ENCODE data around the gene RGS16.

Gene RGS16

GRCh38 chr1:182603646-182604174 lies 479 bp downstream of the RGS16 start:
- Histone ChIP-seq H3K27ac (ENCODE audit: low read depth, low read length) (no peak overlapping the region), H3K9ac (ENCODE audit: low read depth, low read length) (peak overlapping the region; percentile 62), H3K36me3 (ENCODE audit: control insufficient read depth, insufficient read depth, low read length) (peaks cover 24% of the 10 kb centered on the region), H3K4me1 (ENCODE audit: control insufficient read depth, insufficient read depth, low read length) (peaks cover 27% of the 10 kb centered on the region), H3K27me3 (ENCODE audit: control insufficient read depth, insufficient read depth, low read length) (peaks cover 46% of the 10 kb centered on the region), H3K9me3 (ENCODE audit: control insufficient read depth, insufficient read depth, low read length) (no peaks in the 10 kb centered on the region), H3K4me3 (ENCODE audit: low read depth, low read length) (peak overlapping the region; percentile 65)

GRCh38 chr1:182602935-182603645 lies 1.1 kb downstream of the RGS16 start:
- Histone ChIP-seq H3K4me3 (ENCODE audit: low read depth, low read length) (peak overlapping the region; percentile 65), H3K9me3 (ENCODE audit: control insufficient read depth, insufficient read depth, low read length) (no peaks in the 10 kb centered on the region), H3K9ac (ENCODE audit: low read depth, low read length) (peak overlapping the region; percentile 62; the same call in 1 of the 2 replicates), H3K36me3 (ENCODE audit: control insufficient read depth, insufficient read depth, low read length) (peaks cover 24% of the 10 kb centered on the region), H3K27ac (ENCODE audit: low read depth, low read length) (no peak overlapping the region), H3K4me1 (ENCODE audit: control insufficient read depth, insufficient read depth, low read length) (peaks cover 27% of the 10 kb centered on the region), H3K27me3 (ENCODE audit: control insufficient read depth, insufficient read depth, low read length) (peaks cover 41% of the 10 kb centered on the region)

- Histone ChIP-seq H3K4me1 (ENCODE audit: control insufficient read depth, insufficient read depth, low read length) (peaks cover 27% of the 10 kb centered on the region), H3K4me3 (ENCODE audit: low read depth, low read length) (no peak overlapping the region), H3K36me3 (ENCODE audit: control insufficient read depth, insufficient read depth, low read length) (peaks cover 24% of the 10 kb centered on the region), H3K9me3 (ENCODE audit: control insufficient read depth, insufficient read depth, low read length) (no peaks in the 10 kb centered on the region), H3K27me3 (ENCODE audit: control insufficient read depth, insufficient read depth, low read length) (peaks cover 36% of the 10 kb centered on the region), H3K27ac (ENCODE audit: low read depth, low read length) (peak overlapping the region; percentile 39), H3K9ac (ENCODE audit: low read depth, low read length) (no peak overlapping the region)
These were observed 2.3 kb downstream of the RGS16 start for GRCh38 chr1:182601913-182602312.

- Histone ChIP-seq H3K27ac (ENCODE audit: low read depth, low read length) (peak overlapping the region; percentile 39), H3K9me3 (ENCODE audit: control insufficient read depth, insufficient read depth, low read length) (no peaks in the 10 kb centered on the region), H3K4me3 (ENCODE audit: low read depth, low read length) (no peak overlapping the region), H3K36me3 (ENCODE audit: control insufficient read depth, insufficient read depth, low read length) (peaks cover 24% of the 10 kb centered on the region), H3K9ac (ENCODE audit: low read depth, low read length) (no peak overlapping the region), H3K27me3 (ENCODE audit: control insufficient read depth, insufficient read depth, low read length) (peaks cover 32% of the 10 kb centered on the region), H3K4me1 (ENCODE audit: control insufficient read depth, insufficient read depth, low read length) (peaks cover 27% of the 10 kb centered on the region)
These were observed 2.8 kb downstream of the RGS16 start for GRCh38 chr1:182601416-182601786.

GRCh38 chr1:182600745-182601415 lies 3.3 kb downstream of the RGS16 start:
- H3K9ac ChIP-seq (ENCODE audit: low read depth, low read length) = no peak overlapping the region
- H3K9me3 ChIP-seq (ENCODE audit: control insufficient read depth, insufficient read depth, low read length) = no peaks in the 10 kb centered on the region
- H3K27me3 ChIP-seq (ENCODE audit: control insufficient read depth, insufficient read depth, low read length) = peaks cover 29% of the 10 kb centered on the region
- H3K27ac ChIP-seq (ENCODE audit: low read depth, low read length) = no peak overlapping the region
- H3K36me3 ChIP-seq (ENCODE audit: control insufficient read depth, insufficient read depth, low read length) = peaks cover 24% of the 10 kb centered on the region
- peaks cover 27% of the 10 kb centered on the region for H3K4me1 ChIP-seq (ENCODE audit: control insufficient read depth, insufficient read depth, low read length)
- no peak overlapping the region for H3K4me3 ChIP-seq (ENCODE audit: low read depth, low read length)

- Histone ChIP-seq H3K27me3 (ENCODE audit: control insufficient read depth, insufficient read depth, low read length) (peaks cover 22% of the 10 kb centered on the region), H3K9me3 (ENCODE audit: control insufficient read depth, insufficient read depth, low read length) (no peaks in the 10 kb centered on the region), H3K36me3 (ENCODE audit: control insufficient read depth, insufficient read depth, low read length) (peaks cover 24% of the 10 kb centered on the region), H3K4me3 (ENCODE audit: low read depth, low read length) (no peak overlapping the region), H3K27ac (ENCODE audit: low read depth, low read length) (no peak overlapping the region), H3K4me1 (ENCODE audit: control insufficient read depth, insufficient read depth, low read length) (peaks cover 27% of the 10 kb centered on the region), H3K9ac (ENCODE audit: low read depth, low read length) (no peak overlapping the region)
These were observed 4.0 kb downstream of the RGS16 start for GRCh38 chr1:182600036-182600713.

GRCh38 chr1:182599339-182599738 lies 4.8 kb downstream of the RGS16 start:
- H3K27ac ChIP-seq (ENCODE audit: low read depth, low read length) = no peak overlapping the region
- no peak overlapping the region for H3K4me3 ChIP-seq (ENCODE audit: low read depth, low read length)
- no peak overlapping the region for H3K9ac ChIP-seq (ENCODE audit: low read depth, low read length)
- peaks cover 27% of the 10 kb centered on the region for H3K4me1 ChIP-seq (ENCODE audit: control insufficient read depth, insufficient read depth, low read length)
- no peaks in the 10 kb centered on the region for H3K9me3 ChIP-seq (ENCODE audit: control insufficient read depth, insufficient read depth, low read length)
- peaks cover 14% of the 10 kb centered on the region for H3K27me3 ChIP-seq (ENCODE audit: control insufficient read depth, insufficient read depth, low read length)
- H3K36me3 ChIP-seq (ENCODE audit: control insufficient read depth, insufficient read depth, low read length) = peaks cover 24% of the 10 kb centered on the region

GRCh38 chr1:182598296-182598695 lies 5.9 kb downstream of the RGS16 start:
- H3K27ac ChIP-seq (ENCODE audit: low read depth, low read length) = no peak overlapping the region
- peaks cover 5% of the 10 kb centered on the region for H3K27me3 ChIP-seq (ENCODE audit: control insufficient read depth, insufficient read depth, low read length)
- no peaks in the 10 kb centered on the region for H3K9me3 ChIP-seq (ENCODE audit: control insufficient read depth, insufficient read depth, low read length)
- H3K4me1 ChIP-seq (ENCODE audit: control insufficient read depth, insufficient read depth, low read length) = peaks cover 19% of the 10 kb centered on the region
- no peak overlapping the region for H3K4me3 ChIP-seq (ENCODE audit: low read depth, low read length)
- peaks cover 24% of the 10 kb centered on the region for H3K36me3 ChIP-seq (ENCODE audit: control insufficient read depth, insufficient read depth, low read length)
- H3K9ac ChIP-seq (ENCODE audit: low read depth, low read length) = no peak overlapping the region

GRCh38 chr1:182596934-182597333 lies 7.3 kb downstream of the RGS16 start:
- peaks cover 24% of the 10 kb centered on the region for H3K36me3 ChIP-seq (ENCODE audit: control insufficient read depth, insufficient read depth, low read length)
- no peaks in the 10 kb centered on the region for H3K27me3 ChIP-seq (ENCODE audit: control insufficient read depth, insufficient read depth, low read length)
- H3K9ac ChIP-seq (ENCODE audit: low read depth, low read length) = no peak overlapping the region
- H3K27ac ChIP-seq (ENCODE audit: low read depth, low read length) = no peak overlapping the region
- no peaks in the 10 kb centered on the region for H3K9me3 ChIP-seq (ENCODE audit: control insufficient read depth, insufficient read depth, low read length)
- no peak overlapping the region for H3K4me3 ChIP-seq (ENCODE audit: low read depth, low read length)
- peaks cover 5% of the 10 kb centered on the region for H3K4me1 ChIP-seq (ENCODE audit: control insufficient read depth, insufficient read depth, low read length)

GRCh38 chr1:182595641-182596240 lies 8.4 kb downstream of the RGS16 start:
- Histone ChIP-seq H3K4me1 (ENCODE audit: control insufficient read depth, insufficient read depth, low read length) (no peaks in the 10 kb centered on the region; the same call in 1 of the 2 replicates), H3K9me3 (ENCODE audit: control insufficient read depth, insufficient read depth, low read length) (no peaks in the 10 kb centered on the region), H3K27ac (ENCODE audit: low read depth, low read length) (no peak overlapping the region), H3K36me3 (ENCODE audit: control insufficient read depth, insufficient read depth, low read length) (peaks cover 19% of the 10 kb centered on the region), H3K4me3 (ENCODE audit: low read depth, low read length) (no peak overlapping the region), H3K9ac (ENCODE audit: low read depth, low read length) (no peak overlapping the region), H3K27me3 (ENCODE audit: control insufficient read depth, insufficient read depth, low read length) (no peaks in the 10 kb centered on the region)
